Measurements from ENCODE around the gene XRCC1.

Gene XRCC1

DNA sequence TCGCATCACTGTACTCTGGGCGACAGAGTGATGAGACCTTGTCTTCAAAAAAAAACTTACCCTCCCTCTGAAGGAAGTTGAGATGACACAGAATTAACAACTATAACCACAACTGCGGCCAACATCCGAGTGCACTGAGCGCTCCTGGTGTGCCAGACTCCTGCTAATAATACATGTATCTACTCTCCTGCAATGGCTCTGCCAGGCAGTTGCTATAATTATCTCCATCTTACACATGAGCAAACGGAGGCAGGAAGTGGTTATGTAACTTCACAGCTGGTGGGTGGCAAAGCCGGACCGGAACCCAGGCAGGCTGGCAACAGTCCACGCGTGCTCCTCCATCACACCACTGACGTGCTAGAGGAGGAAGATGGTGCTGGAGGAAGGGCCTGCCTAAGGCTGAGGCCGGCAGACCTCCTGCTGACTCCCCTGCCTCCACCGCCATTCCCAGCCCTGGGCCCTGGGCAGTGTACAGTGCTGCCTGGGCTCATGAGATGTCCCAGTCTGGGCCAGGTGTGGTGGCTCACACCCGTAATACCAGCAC, 12.6 kb downstream of the XRCC1 start (continued):
- TF ChIP-seq ZNF221 (tag by site-specific recombination; IDR thresholded peaks at IDR 0.05; ENCODE audit: borderline replicate concordance) = no peak
- no peak for TF ChIP-seq ZNF335 (tag by site-specific recombination; conservative IDR thresholded peaks at IDR 0.05)
- TF ChIP-seq ZNF600 (tag by site-specific recombination; IDR thresholded peaks at IDR 0.05) = peak; percentile 89
- TF ChIP-seq ZBTB17 (tag by site-specific recombination; IDR thresholded peaks at IDR 0.05) = 0 out of 2 replicates have a peak, but pooled peaks have one; percentile 18
- TF ChIP-seq ZNF157 (tag by site-specific recombination; IDR thresholded peaks at IDR 0.05) = no peak
- TF ChIP-seq ZBTB26 (tag by site-specific recombination; optimal IDR thresholded peaks at IDR 0.05) = peak; percentile 4
- TF ChIP-seq ZEB2 (tag by site-specific recombination; IDR thresholded peaks at IDR 0.05) = no peak
- peak; percentile 63 for TF ChIP-seq ZIC2 (tag by site-specific recombination; IDR thresholded peaks at IDR 0.05)
- no peak for TF ChIP-seq ZNF792 (tag by site-specific recombination; IDR thresholded peaks at IDR 0.05)

GRCh38 chr19:43562226-43562697, 13.1 kb downstream of the XRCC1 start:
- ChIA-PET POLR2A (no interaction called here), CTCF (interaction anchor here (0.6 to 1.7 kb wide), 4 partner anchors 32 to 115 kb away, joined by 3 to 9 read pairs (median 4); no protein-coding TSS in a partner anchor)
- H3K9me3 ChIP-seq (ENCODE audit: control insufficient read depth, insufficient read depth, low read depth, low read length) = no peaks in the 10 kb centered on the region; the same call in 1 of the 2 replicates
- H3K4me3 ChIP-seq (ENCODE audit: low read depth, low read length) = no peak overlapping the region
- no peak for TF ChIP-seq MEIS1 (CRISPR knock-in tag; IDR thresholded peaks at IDR 0.05; ENCODE audit: borderline replicate concordance)
- TF ChIP-seq, protein P1, sequence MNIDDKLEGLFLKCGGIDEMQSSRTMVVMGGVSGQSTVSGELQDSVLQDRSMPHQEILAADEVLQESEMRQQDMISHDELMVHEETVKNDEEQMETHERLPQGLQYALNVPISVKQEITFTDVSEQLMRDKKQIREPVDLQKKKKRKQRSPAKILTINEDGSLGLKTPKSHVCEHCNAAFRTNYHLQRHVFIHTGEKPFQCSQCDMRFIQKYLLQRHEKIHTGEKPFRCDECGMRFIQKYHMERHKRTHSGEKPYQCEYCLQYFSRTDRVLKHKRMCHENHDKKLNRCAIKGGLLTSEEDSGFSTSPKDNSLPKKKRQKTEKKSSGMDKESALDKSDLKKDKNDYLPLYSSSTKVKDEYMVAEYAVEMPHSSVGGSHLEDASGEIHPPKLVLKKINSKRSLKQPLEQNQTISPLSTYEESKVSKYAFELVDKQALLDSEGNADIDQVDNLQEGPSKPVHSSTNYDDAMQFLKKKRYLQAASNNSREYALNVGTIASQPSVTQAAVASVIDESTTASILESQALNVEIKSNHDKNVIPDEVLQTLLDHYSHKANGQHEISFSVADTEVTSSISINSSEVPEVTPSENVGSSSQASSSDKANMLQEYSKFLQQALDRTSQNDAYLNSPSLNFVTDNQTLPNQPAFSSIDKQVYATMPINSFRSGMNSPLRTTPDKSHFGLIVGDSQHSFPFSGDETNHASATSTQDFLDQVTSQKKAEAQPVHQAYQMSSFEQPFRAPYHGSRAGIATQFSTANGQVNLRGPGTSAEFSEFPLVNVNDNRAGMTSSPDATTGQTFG (tag by site-specific recombination; IDR thresholded peaks at IDR 0.05; ENCODE audit: borderline replicate concordance) = peak; percentile 37; the same call in 1 of the 2 replicates
- 0 out of 2 replicates have a peak overlapping the region, but pooled peaks have one; percentile 4 for H3K27ac ChIP-seq (ENCODE audit: extremely low read depth, low read depth, low read length)
- H3K36me3 ChIP-seq (ENCODE audit: control insufficient read depth in 2 of 2, insufficient read depth in 1 of 2, low read length in 2 of 2) = peaks cover 49 to 88% of the 10 kb centered on the region in 2 experiments
- peaks cover 2% of the 10 kb centered on the region; the same call in 1 of the 2 replicates for H3K4me1 ChIP-seq (ENCODE audit: control insufficient read depth, insufficient read depth, low read length)

GRCh38 chr19:43561139-43561970, 14.0 kb downstream of the XRCC1 start:
- no peak overlapping the region for H3K4me3 ChIP-seq (ENCODE audit: low read depth, low read length)
- H3K36me3 ChIP-seq (ENCODE audit: control insufficient read depth in 2 of 2, insufficient read depth in 1 of 2, low read length in 2 of 2) = peaks cover 50 to 91% of the 10 kb centered on the region in 2 experiments
- POLR2A ChIA-PET = interaction anchor here (0.5 to 1.0 kb wide), 3 partner anchors 24 to 101 kb away, joined by 3 to 5 read pairs (median 3); partner anchors contain the start of genes IRGQ and ZNF576
- TF ChIP-seq SP7 (tag by site-specific recombination; IDR thresholded peaks at IDR 0.05) = peak; percentile 14; the same call in 1 of the 2 replicates
- TF ChIP-seq ZNF223 (tag by site-specific recombination; IDR thresholded peaks at IDR 0.05) = no peak
- TF ChIP-seq ZFP41 (tag by site-specific recombination; IDR thresholded peaks at IDR 0.05; ENCODE audit: borderline replicate concordance) = no peak
- no peak for TF ChIP-seq OVOL3 (tag by site-specific recombination; IDR thresholded peaks at IDR 0.05)
- 0 out of 2 replicates have a peak, but pooled peaks have one; percentile 15 for TF ChIP-seq TSHZ1 (tag by site-specific recombination; IDR thresholded peaks at IDR 0.05; ENCODE audit: borderline replicate concordance)
- no peak for TF ChIP-seq ZNF280D (tag by site-specific recombination; IDR thresholded peaks at IDR 0.05)
- no peak for TF ChIP-seq ZNF138 (tag by site-specific recombination; IDR thresholded peaks at IDR 0.05; ENCODE audit: borderline replicate concordance)
- 0 out of 2 replicates have a peak, but pooled peaks have one; percentile 58 for TF ChIP-seq ZNF391 (tag by site-specific recombination; IDR thresholded peaks at IDR 0.05; ENCODE audit: borderline replicate concordance, low read depth)

More at GRCh38 chr19:43561139-43561970, 14.0 kb downstream of the XRCC1 start:
- Histone ChIP-seq H3K9me3 (ENCODE audit: control insufficient read depth, insufficient read depth, low read depth, low read length) (no peaks in the 10 kb centered on the region; the same call in 1 of the 2 replicates), H3K27ac (ENCODE audit: extremely low read depth, low read depth, low read length) (0 out of 2 replicates have a peak overlapping the region, but pooled peaks have one; percentile 11), H3K4me1 (ENCODE audit: control insufficient read depth, insufficient read depth, low read length) (no peaks in the 10 kb centered on the region; the same call in 1 of the 2 replicates)
- CTCF ChIA-PET = interaction anchor here (0.5 to 1.7 kb wide), 5 partner anchors 11 to 56 kb away, joined by 3 to 9 read pairs (median 6); no protein-coding TSS in a partner anchor

Data from HEK293 (cell line).